IMR-90 (cell line): ENCODE measurements around the gene LCN12.

Experiments used
- BHLHE40 ChIP-seq: fragments of 150-350 bp; IDR thresholded peaks from 2 replicates; pipeline ENCODE4 v1.6.1; 2016; ENCODE audit warnings: mild to moderate bottlenecking, low read depth, low read length
- MXI1 ChIP-seq: IDR thresholded peaks from 2 replicates; pipeline ENCODE4 v1.6.1; 2012; ENCODE audit warnings: low read depth, mild to moderate bottlenecking, low read length, moderate library complexity, borderline replicate concordance
- TF ChIP-seq, protein P1 (sequence below): fragments of 150-350 bp; IDR thresholded peaks from 2 replicates; pipeline ENCODE4 v1.6.1; 2016; ENCODE audit warnings: low read depth, mild to moderate bottlenecking, low read length, moderate library complexity, borderline replicate concordance
- TF ChIP-seq, protein P2 (sequence below): conservative IDR thresholded peaks from 2 replicates; pipeline ENCODE4 v1.5.1; 2012; ENCODE audit warnings: mild to moderate bottlenecking, low read depth, low read length, improper control_type of control experiment

- TF ChIP-seq, protein P1, sequence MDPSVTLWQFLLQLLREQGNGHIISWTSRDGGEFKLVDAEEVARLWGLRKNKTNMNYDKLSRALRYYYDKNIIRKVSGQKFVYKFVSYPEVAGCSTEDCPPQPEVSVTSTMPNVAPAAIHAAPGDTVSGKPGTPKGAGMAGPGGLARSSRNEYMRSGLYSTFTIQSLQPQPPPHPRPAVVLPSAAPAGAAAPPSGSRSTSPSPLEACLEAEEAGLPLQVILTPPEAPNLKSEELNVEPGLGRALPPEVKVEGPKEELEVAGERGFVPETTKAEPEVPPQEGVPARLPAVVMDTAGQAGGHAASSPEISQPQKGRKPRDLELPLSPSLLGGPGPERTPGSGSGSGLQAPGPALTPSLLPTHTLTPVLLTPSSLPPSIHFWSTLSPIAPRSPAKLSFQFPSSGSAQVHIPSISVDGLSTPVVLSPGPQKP = no peak
- TF ChIP-seq, protein P2, sequence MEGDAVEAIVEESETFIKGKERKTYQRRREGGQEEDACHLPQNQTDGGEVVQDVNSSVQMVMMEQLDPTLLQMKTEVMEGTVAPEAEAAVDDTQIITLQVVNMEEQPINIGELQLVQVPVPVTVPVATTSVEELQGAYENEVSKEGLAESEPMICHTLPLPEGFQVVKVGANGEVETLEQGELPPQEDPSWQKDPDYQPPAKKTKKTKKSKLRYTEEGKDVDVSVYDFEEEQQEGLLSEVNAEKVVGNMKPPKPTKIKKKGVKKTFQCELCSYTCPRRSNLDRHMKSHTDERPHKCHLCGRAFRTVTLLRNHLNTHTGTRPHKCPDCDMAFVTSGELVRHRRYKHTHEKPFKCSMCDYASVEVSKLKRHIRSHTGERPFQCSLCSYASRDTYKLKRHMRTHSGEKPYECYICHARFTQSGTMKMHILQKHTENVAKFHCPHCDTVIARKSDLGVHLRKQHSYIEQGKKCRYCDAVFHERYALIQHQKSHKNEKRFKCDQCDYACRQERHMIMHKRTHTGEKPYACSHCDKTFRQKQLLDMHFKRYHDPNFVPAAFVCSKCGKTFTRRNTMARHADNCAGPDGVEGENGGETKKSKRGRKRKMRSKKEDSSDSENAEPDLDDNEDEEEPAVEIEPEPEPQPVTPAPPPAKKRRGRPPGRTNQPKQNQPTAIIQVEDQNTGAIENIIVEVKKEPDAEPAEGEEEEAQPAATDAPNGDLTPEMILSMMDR = peak; percentile 98
- TF ChIP-seq MXI1 (no peak), BHLHE40 (no peak)
Observed at GRCh38 chr9:136944519-136945332, 7.3 kb upstream of the LCN12 start, which contains the start of the genes C8G and FBXW5.
